ENCODE data around the gene BEND3.
"Not testable (repeated sequence)": the region's sequence is repeated elsewhere in the genome, so short reads cannot be mapped to it uniquely, and the experiment has no call there.

GRCh38 chr6:107135048-107135680 is 19.8 kb upstream of the BEND3 start:
- not testable (repeated sequence) for TF ChIP-seq POLR2A (IDR thresholded peaks at IDR 0.05; ENCODE audit: low read depth); CTCF (IDR thresholded peaks at IDR 0.05)

Data from esophagus muscularis mucosa (tissue), 3 donors.